ENCODE data around the gene SLC46A2.

The SLC46A2 gene, protein sequence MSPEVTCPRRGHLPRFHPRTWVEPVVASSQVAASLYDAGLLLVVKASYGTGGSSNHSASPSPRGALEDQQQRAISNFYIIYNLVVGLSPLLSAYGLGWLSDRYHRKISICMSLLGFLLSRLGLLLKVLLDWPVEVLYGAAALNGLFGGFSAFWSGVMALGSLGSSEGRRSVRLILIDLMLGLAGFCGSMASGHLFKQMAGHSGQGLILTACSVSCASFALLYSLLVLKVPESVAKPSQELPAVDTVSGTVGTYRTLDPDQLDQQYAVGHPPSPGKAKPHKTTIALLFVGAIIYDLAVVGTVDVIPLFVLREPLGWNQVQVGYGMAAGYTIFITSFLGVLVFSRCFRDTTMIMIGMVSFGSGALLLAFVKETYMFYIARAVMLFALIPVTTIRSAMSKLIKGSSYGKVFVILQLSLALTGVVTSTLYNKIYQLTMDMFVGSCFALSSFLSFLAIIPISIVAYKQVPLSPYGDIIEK

GRCh38 chr9:112890106-112891081 lies at the start of gene SLC46A2:
Gene SLC46A2, minus strand, starts transcription at chr9:112890876. Its CDS starts 195 bp downstream, at chr9:112890681.
- no peak for DNase-seq (ENCODE audit: low read depth in 2 of 2)

DNA sequence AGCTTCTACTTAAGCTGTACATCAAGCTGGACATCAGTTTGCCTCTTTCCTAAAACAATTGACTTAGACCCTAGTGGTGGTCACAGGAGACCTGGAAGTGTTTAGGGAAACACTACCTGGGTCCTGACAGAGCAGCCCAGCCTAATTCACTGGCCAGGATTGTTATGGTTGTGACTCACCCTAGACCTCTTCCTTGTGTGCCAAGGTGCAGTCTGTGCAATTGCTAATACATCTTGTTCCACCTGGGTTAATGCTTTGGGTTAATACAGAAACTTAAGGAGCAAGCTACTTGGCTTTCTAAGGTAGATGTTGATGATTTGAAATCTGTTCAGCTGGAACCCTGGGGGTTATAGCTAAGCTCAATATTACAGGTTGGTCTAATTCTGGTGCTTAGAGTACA lies 48.7 kb upstream of the SLC46A2 start:
- DNase-seq (ENCODE audit: low read depth in 2 of 2), result no peak

GRCh38 chr9:112933696-112934095 lies 43.0 kb upstream of the SLC46A2 start:
- DNase-seq (ENCODE audit: low read depth in 2 of 2), result no peak

- no peak for DNase-seq (ENCODE audit: low read depth in 2 of 2)
Observed at GRCh38 chr9:112925058-112925641, 34.5 kb upstream of the SLC46A2 start.

DNA sequence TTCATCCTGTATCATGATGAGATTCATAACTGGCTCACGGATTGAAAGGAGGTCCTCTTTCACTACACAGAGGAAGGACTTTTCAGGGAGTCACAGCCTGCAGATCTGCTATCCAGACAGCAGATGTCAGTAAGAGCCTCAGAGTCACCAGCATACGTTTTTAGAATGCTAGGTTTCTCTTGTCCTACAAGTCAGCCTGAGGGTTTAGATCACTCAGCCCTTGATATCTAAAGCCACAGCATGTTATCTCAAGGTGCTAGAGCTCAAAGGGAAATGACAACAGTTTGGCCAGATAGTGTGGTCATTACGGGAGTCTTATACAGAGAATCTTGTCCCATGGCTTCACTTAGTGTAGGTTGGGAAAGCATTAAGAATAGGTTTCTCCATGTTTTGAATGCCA lies 30.9 kb upstream of the SLC46A2 start:
- DNase-seq (ENCODE audit: low read depth in 2 of 2), result no peak

GRCh38 chr9:112917987-112918362 lies 27.3 kb upstream of the SLC46A2 start:
- no peak for DNase-seq (ENCODE audit: low read depth in 2 of 2)

DNA sequence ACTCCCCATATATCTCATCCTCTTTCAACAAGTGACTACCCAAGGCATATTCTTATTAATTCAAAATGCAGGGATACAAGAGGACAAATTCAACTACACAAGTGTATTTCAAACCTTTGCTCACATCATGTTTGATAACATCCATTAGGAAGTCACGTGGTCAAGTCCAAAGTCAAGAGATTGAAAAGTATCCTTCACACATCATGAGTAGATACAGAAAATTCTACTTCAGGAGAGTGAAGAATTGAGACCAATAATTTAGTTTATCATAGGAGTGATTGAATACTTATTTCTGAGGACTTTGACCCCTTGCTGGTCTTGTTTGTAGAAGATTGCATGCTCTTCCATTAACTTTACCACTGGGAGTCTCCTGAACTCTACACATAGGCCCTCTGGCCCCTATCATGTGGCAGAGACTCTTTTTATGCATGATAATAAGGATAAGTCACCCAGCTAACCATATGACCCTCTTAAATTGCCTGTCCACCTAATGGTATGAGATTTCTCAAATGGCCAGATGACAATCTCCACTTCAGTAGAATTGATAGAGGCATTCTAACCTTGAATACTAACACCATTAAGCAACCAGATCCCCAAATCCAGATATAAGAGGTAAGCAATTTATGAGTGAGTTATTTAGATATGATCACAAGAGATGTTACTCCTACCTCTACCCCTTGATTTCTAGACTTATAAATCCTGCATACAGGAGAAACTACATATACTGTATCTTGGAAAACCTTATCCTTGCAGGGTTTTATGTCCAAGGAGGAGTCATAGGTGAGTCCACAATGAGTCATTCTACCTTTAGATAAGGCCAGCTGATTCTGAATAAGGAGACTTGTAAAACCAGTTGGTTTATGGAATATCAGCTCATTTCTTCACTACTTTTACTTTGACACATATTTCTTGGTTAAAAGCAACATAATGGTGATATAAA lies 26.6 kb upstream of the SLC46A2 start:
- DNase-seq (ENCODE audit: low read depth in 2 of 2), result no peak

DNA sequence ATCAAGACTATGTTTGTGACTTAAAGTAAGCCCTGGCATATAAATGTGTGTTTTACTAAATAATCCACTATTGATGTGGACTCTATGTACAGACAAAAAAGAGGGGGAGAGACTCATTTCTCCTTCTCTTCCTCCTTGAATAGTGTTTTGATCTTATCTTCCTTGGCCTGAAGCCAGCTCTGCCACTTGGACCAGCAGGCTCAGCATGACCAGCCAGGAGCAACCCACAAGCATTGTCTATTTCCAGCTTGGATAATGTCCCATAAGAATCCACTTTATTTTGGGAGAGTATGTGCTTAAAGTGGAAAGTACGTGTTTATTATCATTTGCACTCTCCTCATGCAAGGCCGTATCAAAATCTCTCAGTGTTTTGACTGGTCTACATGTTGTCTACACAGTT lies 23.8 kb upstream of the SLC46A2 start:
- no peak for DNase-seq (ENCODE audit: low read depth in 2 of 2)

DNA sequence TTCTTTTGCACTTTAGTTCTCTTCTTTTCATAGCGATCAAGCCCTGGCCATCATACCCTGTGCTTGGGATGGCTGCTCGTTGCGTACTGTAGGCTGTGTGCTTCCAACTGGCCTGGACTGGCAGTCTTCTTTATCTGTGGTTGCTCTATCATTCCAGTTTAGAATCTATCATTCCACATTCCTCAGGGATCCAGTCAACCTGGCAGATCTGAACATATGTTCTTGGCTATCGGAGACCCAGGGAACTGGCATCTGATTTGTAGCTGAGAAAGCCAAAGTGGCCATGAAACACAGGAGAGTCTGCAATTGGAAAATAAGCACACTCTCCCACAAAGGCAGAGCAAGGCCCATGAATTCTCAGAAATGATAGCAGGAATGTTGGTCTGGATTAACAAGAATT lies 22.6 kb upstream of the SLC46A2 start:
- no peak for DNase-seq (ENCODE audit: low read depth in 2 of 2)

GRCh38 chr9:112912636-112913035 lies 22.0 kb upstream of the SLC46A2 start:
- no peak for DNase-seq (ENCODE audit: low read depth in 2 of 2)

- DNase-seq (ENCODE audit: low read depth in 2 of 2), result no peak
Observed at GRCh38 chr9:112911736-112912135, 21.1 kb upstream of the SLC46A2 start.

DNA sequence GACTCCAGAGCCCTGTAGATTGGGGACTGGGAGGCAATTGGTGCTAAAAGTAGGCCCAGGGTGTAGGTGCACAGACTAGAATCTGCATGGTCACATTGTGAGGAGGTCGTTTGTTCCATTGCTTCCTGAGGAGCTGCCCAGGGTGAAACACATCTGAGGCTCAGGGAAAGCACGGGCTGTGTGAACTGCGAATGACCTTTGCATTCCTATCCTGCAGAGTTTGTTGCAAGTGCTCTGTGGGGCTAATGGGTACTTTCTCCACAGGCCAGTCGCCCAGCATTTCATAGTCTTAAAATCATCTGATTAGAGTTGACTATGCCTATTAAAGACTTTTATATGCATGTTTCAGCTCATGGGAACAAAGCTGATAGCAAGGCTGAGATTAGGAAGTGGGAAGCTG lies 14.4 kb upstream of the SLC46A2 start:
- DNase-seq (ENCODE audit: low read depth in 2 of 2), result no peak

DNA sequence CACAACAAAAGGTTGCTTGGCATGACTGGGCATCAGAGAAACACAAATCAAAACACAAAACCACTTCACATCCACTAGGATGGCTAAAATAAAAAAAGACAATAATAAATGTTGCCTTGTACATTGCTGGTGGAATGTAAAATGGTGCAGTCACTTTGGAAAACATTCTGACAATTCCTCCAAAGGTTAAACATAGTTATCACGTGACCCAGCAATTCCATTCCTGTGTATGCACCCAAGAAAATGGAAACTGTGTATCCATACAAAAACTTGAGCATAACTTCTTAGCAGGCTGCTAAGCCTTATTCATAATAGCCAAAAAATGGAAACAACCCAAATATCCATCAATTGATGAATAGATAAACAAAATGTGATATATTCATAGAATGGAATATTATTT lies 10.2 kb upstream of the SLC46A2 start:
- no peak for DNase-seq (ENCODE audit: low read depth in 2 of 2)

DNA sequence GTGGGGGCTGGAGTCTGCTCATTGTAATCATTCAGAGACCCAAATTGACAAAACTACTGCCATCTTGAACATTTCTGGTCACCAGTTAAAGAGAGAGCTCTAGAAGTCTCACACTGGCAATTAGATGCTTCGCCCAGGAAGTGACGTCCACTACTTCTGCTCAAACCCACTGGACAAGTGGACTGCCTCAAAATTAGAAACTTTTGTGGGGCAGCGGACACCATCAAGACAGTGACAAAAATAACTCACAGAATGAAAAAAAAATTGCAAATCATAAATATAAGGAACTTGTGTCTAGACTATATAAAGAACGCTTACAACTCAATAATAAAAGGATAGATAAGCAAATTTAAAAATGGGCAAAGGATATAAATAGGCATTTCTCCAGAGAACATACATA lies 9.8 kb upstream of the SLC46A2 start:
- no peak for DNase-seq (ENCODE audit: low read depth in 2 of 2)

- DNase-seq (ENCODE audit: low read depth in 2 of 2), result no peak
Observed at GRCh38 chr9:112898872-112899311, 8.2 kb upstream of the SLC46A2 start.

DNA sequence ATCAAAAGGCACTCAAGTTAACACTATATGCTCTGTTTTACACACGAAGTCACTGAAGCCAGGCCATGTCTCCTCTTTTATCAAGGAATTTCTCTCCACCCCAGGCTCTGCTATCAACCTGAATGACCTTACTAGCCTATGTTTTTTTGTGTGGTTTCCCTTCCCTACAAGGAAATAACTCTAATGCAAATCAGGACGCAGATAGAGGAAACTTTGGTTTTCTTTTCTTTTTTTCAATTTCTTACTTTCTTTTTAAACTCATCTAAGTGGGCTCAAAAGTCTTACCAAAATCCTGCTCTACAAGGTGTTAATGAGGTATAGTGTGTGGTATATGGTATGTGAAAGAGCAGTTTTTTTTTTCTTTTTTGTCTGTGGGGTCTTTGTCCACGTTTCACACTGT lies 5.5 kb upstream of the SLC46A2 start:
- DNase-seq (ENCODE audit: low read depth in 2 of 2), result no peak

DNA sequence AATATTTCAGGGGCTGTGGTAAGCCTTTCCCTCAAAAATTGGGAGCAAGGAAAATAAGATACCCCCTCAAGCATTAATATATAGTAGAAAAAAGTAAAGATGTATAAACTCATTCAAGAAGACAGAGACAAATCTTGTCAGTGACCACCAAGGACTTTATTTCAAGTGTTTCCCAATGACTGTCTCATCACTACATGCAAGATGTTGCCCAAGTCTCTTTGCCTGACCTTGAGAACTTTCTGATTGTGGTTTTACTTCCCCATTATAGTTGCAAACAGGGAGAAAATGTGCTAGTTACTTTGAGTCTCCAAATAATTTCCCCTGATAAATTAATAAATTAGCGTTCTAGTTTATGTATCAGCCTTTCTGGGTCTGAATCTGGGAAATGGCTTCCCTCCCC lies 4.0 kb upstream of the SLC46A2 start:
- no peak for DNase-seq (ENCODE audit: low read depth in 2 of 2)

DNA sequence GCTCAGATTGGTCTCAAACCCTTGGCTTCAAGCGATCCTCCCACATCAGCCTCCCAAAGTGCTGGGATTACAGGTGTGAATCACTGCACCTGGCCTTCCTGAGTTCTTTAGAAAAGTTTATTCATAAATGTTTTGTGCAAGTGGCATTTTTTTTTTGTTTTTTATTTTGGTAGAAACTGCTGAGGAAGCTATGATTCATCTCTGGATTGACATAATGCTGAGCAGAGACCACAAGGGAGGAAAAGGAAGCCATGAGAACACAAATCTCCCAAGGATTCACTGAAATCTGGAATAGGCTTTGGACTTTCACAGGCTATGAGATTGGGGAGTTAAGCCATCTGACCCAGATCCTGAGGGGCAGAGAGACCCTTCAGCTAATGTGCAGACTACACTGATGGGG lies 3.4 kb upstream of the SLC46A2 start:
- DNase-seq (ENCODE audit: low read depth in 2 of 2), result no peak

- no peak for DNase-seq (ENCODE audit: low read depth in 2 of 2)
Observed at GRCh38 chr9:112892981-112893380, 2.3 kb upstream of the SLC46A2 start.

DNA sequence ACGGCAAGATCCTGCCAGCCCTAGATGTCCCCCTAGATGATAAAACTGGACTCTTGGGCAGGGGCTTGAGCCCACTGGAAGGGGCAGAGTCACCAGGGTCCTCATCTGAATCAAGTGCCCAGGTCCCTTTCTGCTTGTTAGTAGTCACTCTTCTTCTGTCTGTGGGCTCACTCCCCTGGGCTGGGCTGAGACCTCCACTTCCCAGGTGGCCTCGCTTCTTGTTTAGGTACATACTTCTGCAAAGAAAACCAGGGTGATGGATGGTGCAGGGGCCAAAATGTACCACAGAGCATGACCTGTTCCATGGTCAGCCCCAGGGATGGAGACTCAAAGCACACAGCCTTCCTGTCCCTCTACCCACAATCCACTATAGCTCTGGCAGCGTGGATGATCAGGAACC lies 845 bp upstream of the SLC46A2 start:
- DNase-seq (ENCODE audit: low read depth in 2 of 2), result no peak

DNA sequence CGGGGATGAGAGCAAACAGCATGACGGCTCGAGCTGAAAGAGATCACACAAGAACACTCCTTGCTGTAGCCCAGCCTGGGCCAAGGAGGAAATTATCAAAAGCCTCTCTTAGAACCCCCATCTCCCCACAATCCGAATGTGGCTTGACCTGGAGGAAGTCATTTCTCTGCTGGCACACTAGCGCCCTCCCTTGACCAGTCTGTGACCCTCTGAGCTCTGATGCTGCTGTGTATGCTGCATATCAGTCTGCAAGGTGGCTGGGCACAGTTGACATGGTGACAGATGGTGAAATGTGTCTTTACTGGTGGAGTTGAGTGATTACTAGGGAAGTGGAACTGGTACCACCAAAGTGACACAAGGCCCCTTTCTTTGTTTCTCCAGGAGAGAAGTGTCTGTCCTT lies 3.3 kb downstream of the SLC46A2 start:
- DNase-seq (ENCODE audit: low read depth in 2 of 2), result no peak
